HT1080 (cell line): ENCODE data around the gene SLC8A3. TPM values are rescaled to one million over a fixed set of nuclear protein-coding genes. Genes with fewer than 3 reads are reported as not detected.
A peak's percentile ranks its signal among the peaks of the same experiment; 100 is the strongest.

ENCODE experiments used
- DNase-seq: peaks from one replicate; pipeline ENCODE4 v3.0.0-alpha.2; 2015; ENCODE audit warnings: low read depth
- total RNA-seq: library from RNA; depleted of rRNA; stranded (reverse); fragments of >200 nt; shearing (Covaris generic); gene quantifications from 2 replicates; pipeline ENCODE4 v1.2.3, GENCODE V29; 2014; rRNA removed

The SLC8A3 gene
- total RNA-seq, 1 experiment from 2014 or later = 0.03 TPM

GRCh38 chr14:70002589-70003346 is 186.0 kb downstream of the SLC8A3 start:
- DNase-seq = no peak

GRCh38 chr14:70000601-70001000 is 188.2 kb downstream of the SLC8A3 start:
- peak; percentile 39 for DNase-seq

- DNase-seq = peak; percentile 98
Observed at GRCh38 chr14:69999261-69999674, 189.5 kb downstream of the SLC8A3 start.

- DNase-seq = peak; percentile 97
Observed at GRCh38 chr14:69997849-69998248, 190.9 kb downstream of the SLC8A3 start.

- peak; percentile 98 for DNase-seq
Observed at GRCh38 chr14:69996216-69996615, 192.5 kb downstream of the SLC8A3 start.

Other genes starting within 250 kb of the SLC8A3 start
- gene COX16, start 170.7 kb upstream of the SLC8A3 start, total RNA-seq = 59.2 and 59.3 TPM in 2 replicates
- 28.4 and 33.3 TPM in 2 replicates for gene SYNJ2BP, start 228.1 kb upstream of the SLC8A3 start, total RNA-seq